ENCODE measurements around the gene SHOX. TPM values are rescaled to one million over a fixed set of nuclear protein-coding genes. Genes with fewer than 3 reads are reported as not detected.

Gene SHOX
- total and polyA plus RNA-seq, 12 donors = not detected

DNA sequence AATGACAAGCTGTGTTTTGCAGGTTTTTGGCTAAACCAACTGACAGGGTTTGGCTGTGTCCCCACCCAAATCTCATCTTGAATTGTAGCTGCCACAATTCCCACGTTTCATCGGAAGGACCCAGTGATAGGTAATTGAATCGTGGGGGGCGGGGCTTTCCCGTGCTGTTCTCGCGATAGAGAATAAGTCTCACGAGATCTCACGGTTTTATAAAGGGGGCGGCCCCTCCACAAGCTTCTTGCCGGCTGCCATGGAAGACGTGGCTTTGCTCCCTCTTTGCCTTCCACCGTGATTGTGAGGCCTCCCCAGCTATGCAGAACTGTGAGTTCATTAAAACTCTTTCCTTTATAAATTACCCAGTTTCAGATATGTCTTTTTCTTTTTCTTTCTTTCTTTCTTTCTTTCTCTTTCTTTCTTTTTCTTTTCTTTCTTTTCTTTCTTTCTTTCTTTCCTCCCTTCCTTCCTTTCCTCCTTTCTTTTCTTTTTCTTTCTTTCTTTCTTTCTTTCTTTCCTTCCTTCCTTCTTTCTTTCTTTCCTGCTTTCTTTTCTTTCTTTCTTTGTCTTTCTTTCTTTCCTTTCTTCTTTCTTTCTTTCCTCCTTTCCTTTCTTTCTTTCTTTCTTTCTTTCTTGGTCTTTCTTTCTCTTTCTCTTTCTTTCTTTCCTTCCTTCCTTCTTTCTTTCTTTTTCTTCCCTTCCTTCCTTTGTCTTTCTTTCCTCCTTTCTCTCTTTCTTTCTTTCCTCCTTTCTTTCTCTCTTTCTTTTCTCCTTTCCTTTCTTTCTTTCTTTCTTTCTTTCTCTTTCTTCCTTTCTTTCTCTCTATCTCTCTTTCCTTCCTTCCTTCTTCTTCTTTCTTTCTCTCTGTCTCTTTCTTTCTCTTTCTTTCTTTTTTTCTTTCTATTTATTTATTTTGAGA is 54.8 kb downstream of the SHOX start:
- Histone ChIP-seq H3K27me3 (no peaks in the 10 kb centered on the region), H3K4me3 (no peak overlapping the region), H3K36me3 (replicated peaks in 1 of 2) (no peaks in the 10 kb centered on the region), H3K9me3 (replicated peaks in 1 of 3) (no peaks in the 10 kb centered on the region), H3K4me1 (replicated peaks in 1 of 2) (no peaks in the 10 kb centered on the region), H3K27ac (no peak overlapping the region)
- intact Hi-C loops (cut with DNase I) = no loop called here
- no peak for DNase-seq
- TF ChIP-seq CTCF (IDR thresholded peaks at IDR 0.05) (no peak), POLR2A (IDR thresholded peaks at IDR 0.05) (no peak)
- 77 to 88% (median 82%) methylated on average over 13 of the region's 13 CpGs for WGBS, 4 donors

DNA sequence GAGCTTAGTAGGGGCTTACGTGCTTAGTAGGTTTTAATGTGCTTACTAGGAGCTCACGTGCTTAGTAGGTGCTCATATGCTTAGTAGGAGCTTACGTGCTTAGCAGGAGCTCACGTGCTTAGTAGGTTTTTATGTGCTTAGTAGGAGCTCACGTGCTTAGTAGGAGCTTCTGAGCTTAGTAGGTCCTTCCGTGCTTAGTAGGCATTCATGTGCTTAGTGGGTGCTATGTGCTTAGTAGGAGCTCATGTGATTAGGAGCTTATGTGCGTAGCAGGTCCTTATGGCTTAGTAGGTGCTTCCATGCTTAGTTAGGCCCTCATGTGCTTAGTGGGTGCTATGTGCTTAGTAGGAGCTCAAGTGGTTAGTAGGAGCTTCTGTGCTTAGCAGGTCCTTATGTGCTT is 59.4 kb downstream of the SHOX start:
- 87 to 92% (median 90%) methylated on average over 7 of the region's 7 CpGs for WGBS, 4 donors
- Histone ChIP-seq H3K27me3 (no peaks in the 10 kb centered on the region), H3K4me3 (no peak overlapping the region), H3K4me1 (replicated peaks in 1 of 2) (no peaks in the 10 kb centered on the region), H3K9me3 (replicated peaks in 1 of 3) (no peaks in the 10 kb centered on the region), H3K27ac (no peak overlapping the region), H3K36me3 (replicated peaks in 1 of 2) (no peaks in the 10 kb centered on the region)
- intact Hi-C loops (cut with DNase I) = no loop called here
- TF ChIP-seq CTCF (IDR thresholded peaks at IDR 0.05) (no peak), POLR2A (IDR thresholded peaks at IDR 0.05) (no peak)
- DNase-seq = no peak

DNA sequence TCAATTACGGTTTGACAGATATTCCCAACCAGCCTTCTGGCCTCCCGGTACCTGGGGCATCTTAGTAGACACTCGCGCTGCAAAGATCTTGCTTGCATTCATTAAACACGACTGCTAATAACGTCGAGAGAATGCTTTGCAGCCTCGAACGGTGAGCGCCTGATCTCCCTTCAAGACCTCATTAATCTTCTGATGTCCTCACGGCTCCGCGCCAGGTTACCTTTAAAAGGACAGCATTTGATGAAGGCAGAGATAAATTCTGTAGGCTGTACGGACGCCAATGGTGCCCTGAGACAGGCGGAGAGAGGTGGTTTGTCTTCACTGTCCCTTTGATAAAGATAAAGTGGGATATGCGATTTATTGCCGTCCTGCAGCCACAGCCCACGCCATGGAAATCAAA is 64.2 kb downstream of the SHOX start:
- H3K9me3 ChIP-seq (replicated peaks in 1 of 3) = no peaks in the 10 kb centered on the region
- no peaks in the 10 kb centered on the region for H3K36me3 ChIP-seq (replicated peaks in 1 of 2)
- intact Hi-C loops (cut with DNase I) = no loop called here
- no peak for TF ChIP-seq CTCF (IDR thresholded peaks at IDR 0.05)
- H3K27me3 ChIP-seq = no peaks in the 10 kb centered on the region
- 50 to 72% (median 53%) methylated on average over 16 to 19 of the region's 19 CpGs for WGBS, 4 donors
- no peak overlapping the region for H3K4me3 ChIP-seq
- no peaks in the 10 kb centered on the region for H3K4me1 ChIP-seq (replicated peaks in 1 of 2)
- no peak for DNase-seq
- no peak overlapping the region for H3K27ac ChIP-seq

- WGBS, 4 donors = 66 to 74% (median 71%) methylated on average over 20 of the region's 20 CpGs
- Histone ChIP-seq H3K9me3 (replicated peaks in 1 of 3) (no peaks in the 10 kb centered on the region), H3K4me3 (no peak overlapping the region), H3K36me3 (replicated peaks in 1 of 2) (no peaks in the 10 kb centered on the region), H3K27ac (no peak overlapping the region), H3K4me1 (replicated peaks in 1 of 2) (no peaks in the 10 kb centered on the region), H3K27me3 (no peaks in the 10 kb centered on the region)
- intact Hi-C loops (cut with DNase I) = no loop called here
- no peak for TF ChIP-seq POLR2A (IDR thresholded peaks at IDR 0.05)
- no peak for TF ChIP-seq CTCF (IDR thresholded peaks at IDR 0.05)
- peak in 2 of 7 donors; percentile 2 to 37 for DNase-seq
Observed at GRCh38 chrX:698206-698605, 67.6 kb downstream of the SHOX start.
